GM19025 (cell line): Measurements from ENCODE around the gene SOWAHB.

Source experiments
- ATAC-seq: cut with Tn5 transposase; IDR thresholded peaks from one replicate; pipeline ENCODE4 v1.9.1; 2021; ENCODE audit warnings: mild to moderate bottlenecking, low read depth, moderate library complexity; ENCODE audit not compliant: unreplicated experiment

Gene SOWAHB

DNA sequence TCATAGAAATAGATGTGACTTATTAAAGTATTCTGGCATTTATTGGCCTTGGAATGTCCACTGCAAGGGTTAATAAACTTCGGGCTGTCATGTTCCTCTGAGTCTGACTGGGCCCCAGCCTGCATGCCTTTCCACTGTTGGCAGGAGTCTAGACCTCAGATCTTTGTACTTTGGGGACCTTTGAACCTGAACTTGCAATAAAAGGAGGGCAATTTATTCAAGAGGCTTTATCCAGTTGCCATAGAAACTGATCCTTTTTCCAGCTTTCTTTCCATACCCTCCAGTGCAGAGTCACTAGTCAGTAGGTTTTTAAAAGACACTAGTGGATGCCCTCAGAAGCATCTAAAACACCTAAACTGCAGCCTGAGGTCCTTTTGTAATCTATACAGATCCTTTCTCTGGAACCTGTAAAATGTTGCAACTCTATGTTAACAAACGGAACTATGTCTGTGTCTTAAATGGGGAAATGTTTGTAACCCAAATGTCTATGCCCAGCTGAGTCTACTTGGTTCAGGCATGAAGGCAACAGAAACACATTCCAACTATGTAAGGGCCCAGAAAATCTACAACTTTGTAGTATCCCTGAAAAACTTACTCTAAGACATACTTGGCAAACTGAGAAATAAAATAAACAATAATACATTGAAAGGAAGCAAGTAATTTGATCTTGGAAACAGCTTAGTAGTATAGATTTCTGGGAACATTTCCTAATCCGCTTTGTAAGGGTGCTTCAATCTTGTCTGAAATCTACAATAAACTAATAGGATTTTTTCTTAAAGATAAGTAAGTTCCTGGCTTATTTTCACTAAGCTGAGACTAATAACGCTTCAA is 41.5 kb downstream of the SOWAHB start:
- no peak for ATAC-seq

DNA sequence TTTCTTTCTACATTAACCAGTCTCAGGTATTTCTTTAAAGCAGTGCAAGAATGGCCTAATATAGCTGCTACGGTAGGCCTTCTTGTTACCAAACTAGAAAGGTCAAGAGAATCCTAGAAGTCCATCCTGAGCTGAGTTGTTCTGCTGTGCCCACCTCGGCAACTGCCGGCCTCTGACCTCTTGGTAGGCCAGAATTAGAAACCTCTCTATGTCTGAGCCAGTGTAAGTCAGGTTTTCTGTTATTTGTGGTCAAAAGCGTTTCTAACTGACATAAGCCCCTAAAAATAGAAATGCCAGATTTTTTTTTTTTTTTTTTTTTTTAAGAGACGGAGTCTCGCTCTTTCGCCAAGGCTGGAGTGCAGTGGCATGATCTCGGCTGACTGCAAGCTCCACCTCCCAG is 43.1 kb downstream of the SOWAHB start:
- ATAC-seq, result peak; percentile 58

DNA sequence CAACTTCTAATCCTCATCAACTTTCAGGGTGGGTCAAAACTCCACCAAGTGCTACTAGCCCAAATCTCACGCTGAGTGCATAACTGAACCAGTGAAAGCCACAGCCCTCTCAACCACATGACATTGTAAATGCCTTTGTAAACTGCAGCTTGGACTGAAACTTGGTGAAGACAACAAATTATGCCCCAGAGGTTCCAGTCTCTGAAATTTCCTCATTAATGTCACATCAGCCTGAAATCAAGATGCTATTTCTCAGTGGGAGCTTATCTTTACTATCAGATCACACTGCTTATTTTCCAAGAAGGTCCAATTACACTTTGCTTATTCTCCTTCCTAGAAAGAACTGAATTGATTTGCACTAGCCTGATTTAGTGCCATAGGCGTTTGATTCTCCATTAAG is 46.6 kb downstream of the SOWAHB start:
- no peak for ATAC-seq

DNA sequence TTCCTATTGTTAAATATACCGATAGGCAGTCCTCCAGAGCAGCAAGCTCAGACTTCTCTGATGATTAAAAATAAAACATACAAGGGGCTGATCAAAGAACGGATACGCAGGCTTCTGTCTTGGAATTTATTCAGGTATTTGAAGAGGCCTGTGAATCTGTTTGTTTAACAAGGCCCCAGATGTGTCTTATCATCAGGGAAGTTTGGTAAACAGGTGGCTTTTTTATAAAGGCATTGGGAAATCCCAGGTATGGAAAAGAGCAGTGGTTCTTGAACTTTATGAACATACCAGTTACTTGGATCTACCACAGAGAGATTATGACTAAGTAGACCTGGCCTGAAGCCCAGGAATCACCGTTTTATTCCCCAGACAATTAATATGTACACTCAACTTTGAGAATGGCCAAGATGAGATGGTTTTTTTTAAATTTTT is 47.9 kb downstream of the SOWAHB start:
- no peak for ATAC-seq
